NCI-H748 (cell line): ENCODE results near the gene NOXO1.

ENCODE experiments used
- DNase-seq: peaks from one replicate; lab custom pipeline; 2025; ENCODE audit not compliant: unreplicated experiment; lab: John Stamatoyannopoulos, UW

The NOXO1 gene, protein sequence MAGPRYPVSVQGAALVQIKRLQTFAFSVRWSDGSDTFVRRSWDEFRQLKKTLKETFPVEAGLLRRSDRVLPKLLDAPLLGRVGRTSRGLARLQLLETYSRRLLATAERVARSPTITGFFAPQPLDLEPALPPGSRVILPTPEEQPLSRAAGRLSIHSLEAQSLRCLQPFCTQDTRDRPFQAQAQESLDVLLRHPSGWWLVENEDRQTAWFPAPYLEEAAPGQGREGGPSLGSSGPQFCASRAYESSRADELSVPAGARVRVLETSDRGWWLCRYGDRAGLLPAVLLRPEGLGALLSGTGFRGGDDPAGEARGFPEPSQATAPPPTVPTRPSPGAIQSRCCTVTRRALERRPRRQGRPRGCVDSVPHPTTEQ

DNA sequence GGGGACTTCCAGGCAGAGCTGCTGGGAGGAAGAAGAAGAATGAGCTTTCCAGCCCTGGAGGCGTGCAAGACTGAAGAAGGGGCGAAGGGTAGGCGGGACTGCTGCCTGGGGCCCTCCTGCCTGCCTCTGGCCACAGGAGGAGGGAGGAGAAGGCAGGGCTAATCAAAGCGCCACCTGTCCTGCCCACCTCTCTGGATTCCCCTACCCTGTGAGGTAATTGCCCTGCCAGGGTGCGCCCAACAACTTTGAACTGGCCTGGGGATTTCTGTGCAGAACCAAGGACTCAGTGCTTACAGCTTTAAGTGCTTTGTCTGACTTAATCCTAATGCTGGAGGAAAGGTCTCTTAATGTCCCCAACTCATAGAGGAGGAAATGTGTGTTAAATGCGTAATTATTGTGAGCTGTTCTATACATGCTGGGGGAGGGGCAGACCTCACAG, at the start of gene NOXO1:
Gene NOXO1 (minus strand): TSS at position 72 of the 439 bp plus-strand sequence. CDS start 290 bp downstream, outside the sequence.
- no peak for DNase-seq

DNA sequence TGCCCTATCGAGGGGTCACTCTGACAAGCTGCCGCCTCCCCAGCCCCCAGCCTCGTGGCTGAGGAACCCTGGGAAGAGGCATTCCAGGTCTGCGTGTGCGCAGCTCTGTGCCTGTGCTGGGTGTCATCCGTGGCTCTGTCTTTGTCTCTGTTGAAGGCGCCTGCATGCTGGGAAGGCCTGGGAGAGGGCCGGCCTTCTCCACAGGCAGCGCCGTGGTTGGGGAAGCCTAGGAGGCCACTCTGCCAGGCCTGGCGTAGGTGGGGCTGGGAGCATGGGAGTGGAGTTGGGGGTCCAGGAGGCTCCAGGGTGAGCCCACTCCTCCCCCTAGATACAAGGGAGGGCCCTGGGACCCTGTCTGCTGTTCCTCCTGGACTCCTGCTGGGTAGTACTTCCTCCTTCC, 48.8 kb upstream of the NOXO1 start:
- no peak for DNase-seq

DNA sequence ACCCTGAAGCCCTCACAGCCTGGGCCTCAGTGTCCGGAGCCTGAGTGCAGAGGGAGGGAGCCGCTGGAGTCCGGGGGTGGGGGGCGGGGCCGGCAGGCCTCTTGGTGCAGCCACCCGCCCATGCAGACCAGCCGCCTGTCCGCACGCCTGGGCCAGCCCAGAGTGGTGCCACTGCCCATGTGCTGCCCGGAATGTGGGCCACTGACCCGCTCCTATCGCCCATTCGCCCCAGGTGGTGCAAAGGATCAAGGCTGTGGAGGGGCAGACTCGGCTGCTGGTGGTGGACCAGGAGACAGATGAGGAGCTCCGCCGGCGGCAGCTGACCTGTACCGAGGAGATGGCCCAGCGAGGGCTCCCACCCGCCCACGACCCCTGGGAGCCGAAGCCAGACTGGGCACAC, 48.1 kb upstream of the NOXO1 start:
- DNase-seq = no peak

DNA sequence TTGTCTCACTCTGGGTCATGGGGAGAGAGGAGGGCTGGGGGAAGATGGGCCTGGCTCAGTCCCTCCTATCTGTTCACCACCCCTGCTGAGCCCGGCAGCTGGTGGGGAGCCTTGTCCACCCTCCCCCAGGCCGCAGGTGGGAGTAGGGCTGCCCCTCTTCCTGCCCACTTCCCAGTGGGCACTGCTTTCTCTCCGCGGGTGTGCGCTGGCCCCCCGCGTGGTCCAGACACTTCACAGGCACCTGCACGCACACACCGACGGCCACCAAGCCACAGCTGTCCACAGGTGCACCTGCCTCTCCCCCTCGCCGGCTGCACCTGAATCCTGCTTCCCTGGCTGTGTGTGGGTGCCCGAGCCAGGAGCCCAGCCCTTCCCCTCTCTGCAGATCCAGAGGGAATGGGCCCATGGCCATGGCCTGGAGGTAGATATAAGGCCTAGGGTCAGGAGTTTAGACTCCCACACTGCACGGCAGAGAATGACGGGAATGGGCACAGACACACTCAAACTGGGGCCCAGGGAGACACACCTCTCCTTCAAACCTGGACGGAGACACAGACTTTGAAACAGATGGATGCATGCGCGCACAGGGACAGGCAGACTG, 47.5 kb upstream of the NOXO1 start:
- DNase-seq = no peak

DNA sequence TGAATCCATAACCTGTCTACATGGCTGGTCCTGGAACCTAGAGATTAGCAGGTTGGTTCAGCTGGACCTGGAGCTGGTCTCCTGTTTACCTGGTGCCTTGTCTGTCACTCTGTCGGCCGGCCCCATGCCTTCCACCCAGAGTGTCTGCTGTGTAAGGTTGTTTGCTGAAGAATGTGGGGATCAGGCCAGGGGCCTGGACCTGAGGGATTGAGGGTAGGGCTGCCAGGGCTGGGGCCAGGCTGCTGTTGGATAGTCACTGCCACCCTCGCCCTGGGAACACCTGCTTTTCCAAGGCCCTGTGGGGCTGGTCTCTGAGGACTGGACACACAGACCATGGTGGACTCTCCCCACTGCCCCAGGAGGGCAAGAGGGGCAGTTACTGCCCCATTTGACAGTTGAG, 46.9 kb upstream of the NOXO1 start:
- no peak for DNase-seq

DNA sequence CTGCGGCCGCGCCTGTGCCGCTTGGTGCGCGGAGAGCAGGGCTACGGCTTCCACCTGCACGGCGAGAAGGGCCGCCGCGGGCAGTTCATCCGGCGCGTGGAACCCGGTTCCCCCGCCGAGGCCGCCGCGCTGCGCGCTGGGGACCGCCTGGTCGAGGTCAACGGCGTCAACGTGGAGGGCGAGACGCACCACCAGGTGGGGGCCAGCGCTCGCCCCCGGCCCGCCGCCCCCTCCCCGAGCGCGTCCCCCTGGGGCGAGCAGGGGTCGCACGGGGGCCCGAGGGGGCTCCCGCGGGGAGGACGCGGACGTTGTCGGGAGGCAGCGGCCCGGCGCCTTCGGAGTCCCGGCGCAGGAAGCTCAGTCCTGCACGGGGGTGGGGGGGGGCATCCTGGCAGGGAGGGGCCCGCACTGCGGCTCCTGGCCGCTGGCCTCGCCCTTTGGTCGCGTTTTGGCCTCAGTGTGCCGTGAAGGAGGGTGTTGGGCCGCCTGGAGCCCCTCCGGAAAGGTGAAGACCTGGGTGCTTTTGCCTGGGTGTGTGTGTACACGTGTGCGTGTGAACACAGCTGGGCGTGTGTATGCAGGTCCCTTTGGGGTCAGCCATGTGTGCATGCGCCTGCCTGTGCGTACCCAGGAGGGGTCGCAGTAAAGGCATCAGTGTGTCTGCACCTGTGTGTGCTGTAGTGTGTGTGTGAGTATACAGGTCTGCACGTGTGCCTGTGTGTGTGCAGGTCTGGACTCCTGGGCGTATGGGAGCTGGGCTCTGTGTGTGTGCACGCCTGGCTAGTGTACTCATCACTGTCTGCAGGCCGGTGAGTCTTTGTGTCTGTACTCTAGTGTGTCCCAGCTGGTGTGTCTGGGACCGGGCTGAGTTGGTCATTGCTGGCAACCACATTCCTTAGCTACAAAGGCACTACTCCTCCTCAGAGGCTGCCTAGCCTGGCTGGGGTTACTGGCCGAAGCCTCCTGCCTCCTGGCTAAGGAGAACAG, 46.0 kb upstream of the NOXO1 start:
- DNase-seq = peak; percentile 42

DNA sequence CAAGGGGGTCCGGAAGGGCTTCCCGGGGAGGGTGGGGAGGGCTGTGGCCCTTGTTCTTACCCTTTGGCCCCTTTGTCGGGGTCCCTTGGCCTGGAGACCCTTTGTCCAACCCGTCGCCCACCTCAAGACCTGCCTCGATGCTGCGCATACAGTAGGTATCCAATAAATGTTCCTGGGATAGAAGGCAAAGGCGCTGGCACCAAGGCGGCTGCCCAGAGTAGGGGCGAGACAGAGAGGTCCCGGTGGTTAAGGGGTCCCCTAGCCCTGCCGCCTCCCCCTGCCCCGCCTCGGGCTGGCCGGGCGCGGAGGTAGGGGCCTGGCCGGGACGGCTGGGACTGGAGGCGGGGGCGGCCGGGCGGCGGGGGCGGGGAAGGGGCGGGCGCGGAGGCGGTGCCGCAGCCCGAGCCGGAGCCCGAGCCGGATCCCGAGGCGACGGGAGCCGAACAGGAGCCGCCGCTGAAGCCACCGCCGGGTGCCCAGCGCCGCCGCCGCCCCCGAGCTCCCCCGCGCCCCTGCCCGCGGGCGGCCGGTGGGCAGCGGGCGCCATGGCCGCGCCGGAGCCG, 45.3 kb upstream of the NOXO1 start, which contains the start of gene NHERF2:
Gene NHERF2 (plus strand): TSS at position 442 of the 563 bp plus-strand sequence. CDS start 104 bp downstream, at position 546.
- peak; percentile 42 for DNase-seq

DNA sequence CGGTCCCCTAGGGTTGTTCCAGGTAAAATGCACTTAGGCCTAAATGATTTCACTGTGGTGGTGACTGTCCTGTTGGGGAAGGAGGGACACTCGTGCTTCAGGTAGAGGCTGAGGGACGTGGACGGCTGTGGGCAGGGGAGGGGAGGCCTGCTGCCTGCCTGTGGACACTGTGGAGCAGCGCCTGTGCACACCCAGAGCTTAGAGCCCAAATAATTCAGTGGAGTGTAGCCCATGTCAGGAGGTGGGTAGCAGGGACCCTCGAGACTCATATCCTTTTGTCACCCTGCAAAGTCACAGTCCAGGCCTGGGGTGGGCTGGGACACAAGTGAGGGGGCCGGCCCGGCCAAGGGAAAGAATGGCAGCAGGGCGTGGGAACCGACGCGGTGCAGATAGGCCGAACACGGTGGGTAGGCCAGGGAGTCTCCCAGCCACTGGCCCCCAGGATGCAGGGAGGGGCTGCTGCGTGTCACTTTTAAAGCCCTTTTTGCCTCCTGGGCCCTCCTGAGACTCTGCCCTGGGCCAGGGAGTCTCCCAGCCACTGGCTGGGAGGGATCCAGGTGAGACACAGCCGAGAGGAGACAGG, 44.7 kb upstream of the NOXO1 start:
- DNase-seq = no peak

DNA sequence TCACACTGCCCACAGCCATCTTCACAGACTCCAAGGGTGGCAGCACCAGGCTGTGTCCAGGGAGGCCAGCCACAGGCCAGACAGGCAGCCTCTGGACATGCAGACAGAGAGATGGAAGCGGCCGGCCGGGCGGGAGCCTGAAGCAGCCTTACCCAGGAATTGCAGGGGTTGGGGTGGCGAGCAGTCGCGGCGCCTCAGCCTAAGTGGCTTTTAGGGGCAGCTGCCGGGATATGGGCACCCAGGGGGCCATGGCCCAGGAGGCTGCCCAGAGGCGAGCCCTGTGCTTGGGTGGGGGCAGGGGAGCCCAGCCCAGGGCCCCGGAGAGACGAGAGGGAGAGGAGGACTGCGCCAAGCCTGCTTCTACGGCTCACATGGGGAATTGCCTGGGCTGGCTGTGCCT, 44.0 kb upstream of the NOXO1 start:
- no peak for DNase-seq

DNA sequence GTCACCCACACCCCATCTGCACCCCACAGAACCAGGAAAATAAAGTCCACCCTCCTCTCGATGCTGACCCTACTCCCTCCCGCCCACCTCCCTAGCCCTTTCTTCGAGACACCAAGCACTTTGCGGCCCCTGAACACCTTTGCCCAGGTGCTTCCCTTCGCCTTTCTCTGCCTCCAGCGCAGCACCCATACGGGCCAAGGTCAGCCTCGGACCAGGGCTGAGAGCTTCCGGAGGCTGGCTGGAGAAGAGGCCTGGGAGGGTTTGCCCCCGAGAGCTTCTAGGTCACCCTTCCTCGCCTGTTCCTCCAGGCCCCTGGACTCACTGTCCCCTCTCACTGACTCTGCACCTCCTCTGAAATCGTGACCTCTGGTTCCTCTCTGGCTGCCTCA, 42.8 kb upstream of the NOXO1 start:
- no peak for DNase-seq

DNA sequence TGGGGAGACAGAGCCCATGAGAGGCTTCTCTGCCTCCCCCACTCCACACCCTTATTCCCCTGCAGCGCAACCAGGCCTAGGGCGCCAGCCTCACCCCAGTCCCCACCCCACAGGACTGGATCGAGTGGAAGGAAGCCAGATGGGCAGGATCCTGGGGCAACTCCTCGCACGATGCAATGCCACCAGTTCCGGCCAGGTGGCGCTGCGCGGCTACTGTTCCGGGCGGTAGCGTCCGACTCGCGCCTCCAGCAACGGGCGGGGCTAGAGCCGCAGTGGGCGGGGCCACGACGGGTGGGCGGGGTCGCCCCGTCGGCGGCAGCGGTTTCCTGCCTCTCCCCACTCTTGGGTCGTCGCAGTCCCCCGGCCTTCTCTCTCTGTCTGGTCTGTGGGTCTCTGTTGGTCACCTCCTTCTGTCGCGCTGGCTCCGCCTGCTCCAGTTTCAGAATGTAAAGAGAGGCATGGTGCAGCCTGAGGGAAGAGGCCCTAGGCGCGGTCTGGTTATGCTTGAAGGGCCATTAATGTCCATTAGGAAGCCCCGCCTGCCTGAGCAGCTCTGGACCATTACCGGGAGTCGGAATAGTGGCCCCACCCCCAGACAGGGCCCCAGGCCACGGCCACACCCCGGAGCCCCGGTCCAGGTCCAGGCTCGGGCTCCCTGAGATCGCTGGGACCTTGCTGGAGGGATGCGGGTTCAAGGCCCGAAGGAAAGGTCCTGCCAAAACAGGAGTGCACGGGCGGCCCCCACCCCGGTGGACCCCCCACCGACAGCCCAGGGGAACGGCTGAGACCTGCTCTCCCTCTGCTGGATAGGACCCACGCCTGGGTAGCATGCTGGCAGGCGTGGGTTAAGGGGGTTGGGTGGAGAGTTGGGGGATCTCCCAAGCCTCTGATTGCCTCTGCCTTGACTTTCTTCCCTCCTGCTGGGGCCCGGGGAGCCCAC, 42.1 kb upstream of the NOXO1 start:
- DNase-seq = peak; percentile 81

DNA sequence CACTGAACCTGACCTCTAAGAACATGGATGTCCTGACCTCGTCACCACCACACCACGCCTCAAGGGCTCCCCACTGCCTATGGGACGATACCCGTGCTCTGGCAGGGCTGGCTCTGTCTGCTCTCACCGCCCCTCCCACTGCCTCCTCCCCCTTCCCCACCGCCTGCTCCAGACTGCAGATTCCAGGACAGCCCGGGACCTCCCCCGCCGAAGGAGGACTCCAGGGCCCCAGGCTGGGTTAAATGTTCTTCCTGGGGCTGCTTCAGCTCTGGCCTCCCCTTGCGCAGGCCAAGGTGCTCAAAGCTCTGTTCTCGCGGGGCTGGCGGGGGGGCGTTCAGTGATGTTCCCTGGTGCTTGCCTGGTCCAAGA, 41.4 kb upstream of the NOXO1 start:
- DNase-seq = no peak

DNA sequence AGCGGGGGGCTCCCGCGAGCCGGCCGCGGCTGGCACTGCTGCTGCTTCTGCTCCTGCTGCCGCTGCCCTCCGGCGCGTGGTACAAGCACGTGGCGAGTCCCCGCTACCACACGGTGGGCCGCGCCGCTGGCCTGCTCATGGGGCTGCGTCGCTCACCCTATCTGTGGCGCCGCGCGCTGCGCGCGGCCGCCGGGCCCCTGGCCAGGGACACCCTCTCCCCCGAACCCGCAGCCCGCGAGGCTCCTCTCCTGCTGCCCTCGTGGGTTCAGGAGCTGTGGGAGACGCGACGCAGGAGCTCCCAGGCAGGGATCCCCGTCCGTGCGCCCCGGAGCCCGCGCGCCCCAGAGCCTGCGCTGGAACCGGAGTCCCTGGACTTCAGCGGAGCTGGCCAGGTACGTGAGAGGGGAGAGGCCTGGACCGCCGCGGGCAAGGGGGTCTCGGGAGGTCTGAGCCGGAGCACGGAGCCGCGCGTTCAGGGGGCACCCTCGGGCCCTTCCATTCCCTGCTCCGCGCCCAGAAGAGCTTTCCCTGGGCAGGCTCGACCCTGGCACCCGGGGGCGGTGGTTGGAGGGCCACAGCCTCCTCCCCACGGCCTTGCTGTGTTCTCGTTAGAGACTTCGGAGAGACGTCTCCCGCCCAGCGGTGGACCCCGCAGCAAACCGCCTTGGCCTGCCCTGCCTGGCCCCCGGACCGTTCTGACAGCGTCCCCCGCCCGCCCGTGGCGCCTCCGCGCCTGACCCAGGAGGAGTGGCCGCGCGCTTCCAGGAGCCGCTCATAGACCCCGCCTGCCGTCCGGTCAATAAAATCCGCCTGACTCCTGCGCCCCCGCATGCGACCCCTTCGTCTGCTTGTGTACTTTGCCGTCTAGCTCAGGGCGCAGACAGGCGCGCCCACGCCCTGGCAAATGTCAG, 38.9 kb upstream of the NOXO1 start:
- DNase-seq = peak; percentile 26

DNA sequence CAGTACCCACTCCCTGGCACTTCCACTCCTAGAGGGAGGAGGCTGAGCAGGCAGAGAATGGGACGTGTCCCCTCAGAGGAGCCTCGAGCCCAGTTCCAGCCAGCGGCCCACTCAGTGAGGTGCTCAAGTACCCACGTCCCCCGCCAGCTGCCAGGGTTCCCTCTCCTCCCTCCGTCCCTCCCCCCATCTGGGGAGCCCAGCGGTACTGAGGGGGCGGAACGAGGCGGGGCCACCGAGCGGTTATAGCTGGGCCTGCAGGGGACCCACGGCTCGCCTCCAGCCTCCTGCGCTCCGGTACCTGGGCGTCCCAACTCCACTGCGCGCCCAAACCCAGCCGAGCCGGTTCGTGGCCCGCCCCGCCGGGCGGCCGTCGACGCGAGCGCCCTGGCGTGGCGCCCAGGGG, 38.2 kb upstream of the NOXO1 start, which contains the start of gene NPW:
Gene NPW (plus strand): TSS at position 268 of the 403 bp plus-strand sequence.
- peak; percentile 28 for DNase-seq

DNA sequence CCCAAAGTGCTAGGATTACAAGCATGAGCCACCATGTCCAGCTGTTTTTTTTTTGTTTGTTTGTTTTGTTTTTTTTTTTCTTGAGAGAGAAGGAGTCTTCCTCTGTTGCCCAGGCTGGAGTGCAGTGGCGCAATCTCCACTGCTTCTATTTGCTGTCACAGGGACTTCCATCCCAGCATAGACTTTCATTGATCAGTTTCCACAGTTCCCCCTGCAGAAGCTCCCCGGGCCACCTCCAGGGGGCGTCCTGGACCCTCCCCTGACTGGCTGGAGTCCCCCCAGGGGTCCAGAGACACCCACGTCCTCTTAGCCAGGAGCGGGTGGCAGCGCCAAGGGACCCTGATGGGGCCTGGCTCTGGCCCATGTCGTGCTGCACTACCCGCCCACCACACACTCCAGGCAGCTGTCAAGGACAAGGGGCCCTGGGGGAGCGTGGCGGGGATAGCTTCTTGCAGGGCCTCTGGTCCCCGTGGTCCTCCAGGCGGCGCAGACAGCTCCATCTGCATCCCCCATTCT, 35.2 kb upstream of the NOXO1 start:
- peak; percentile 4 for DNase-seq

DNA sequence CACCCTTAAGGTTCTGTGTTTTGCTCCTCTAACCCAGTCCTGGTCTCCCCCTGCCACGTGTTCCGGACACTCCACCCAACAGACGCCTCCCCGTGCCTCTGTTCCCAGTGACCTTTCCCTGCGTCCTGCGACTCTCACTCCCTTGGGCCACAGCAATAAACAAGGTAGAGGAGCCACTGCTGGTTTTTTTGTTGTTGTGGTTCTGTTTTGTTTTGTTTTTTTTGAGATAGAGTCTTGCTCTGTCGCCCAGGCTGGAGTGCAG, 34.6 kb upstream of the NOXO1 start:
- no peak for DNase-seq

DNA sequence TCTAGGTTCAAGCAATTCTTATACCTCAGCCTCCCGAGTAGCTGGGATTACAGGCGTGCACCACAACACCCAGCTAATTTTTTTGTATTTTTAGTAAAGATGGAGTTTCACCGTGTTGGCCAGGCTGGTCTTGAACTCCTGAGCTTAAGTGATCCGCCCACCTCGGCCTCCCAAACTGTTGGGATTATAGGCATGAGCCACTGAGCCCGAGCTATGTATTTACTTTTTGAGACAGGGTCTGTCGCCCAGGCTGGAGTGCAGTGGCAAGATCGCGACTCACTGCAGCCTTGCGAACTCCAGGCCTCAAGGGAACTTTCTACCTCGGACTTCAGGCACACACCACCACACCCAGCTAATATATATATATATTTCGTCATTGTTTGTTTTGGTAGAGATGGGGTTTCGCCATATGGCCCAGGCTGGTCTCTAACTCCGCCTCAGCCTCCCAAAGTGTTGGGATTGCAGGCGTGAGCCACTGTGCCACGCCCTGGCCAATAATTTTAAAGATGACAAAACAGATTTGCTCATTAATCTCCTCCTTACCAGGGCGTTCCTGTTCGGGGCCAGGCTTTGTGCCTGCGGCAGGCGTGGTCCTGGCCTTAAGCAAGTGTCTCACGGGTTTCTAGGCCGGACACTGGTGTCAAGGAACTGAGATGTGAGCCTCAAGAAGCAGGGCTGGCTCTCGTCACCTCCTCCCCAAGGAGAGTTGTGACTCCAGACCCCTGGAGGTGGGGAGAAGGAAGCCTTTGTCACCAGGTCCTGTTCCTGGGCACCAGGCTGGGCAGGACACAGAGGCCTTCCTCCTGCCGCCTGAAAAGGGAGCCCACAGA, 34.1 kb upstream of the NOXO1 start:
- no peak for DNase-seq

DNA sequence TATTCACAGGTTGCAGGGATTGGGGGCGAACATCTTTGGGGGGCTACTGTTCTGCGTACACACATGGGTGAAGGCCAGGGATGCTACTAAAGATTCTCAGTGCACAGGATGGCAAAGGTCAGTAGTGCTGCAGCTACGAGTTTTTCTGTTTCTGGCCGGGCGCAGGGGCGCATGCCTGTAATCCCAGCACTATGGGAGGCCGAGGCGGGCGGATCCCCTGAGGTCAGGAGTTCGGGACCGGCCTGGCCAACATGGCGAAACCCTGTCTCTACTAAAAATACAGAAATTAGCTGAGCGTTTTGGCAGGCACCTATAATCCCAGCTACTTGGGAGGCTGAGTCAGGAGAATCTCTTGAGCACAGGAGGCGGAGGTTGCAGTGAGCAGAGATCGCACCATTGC, 32.3 kb upstream of the NOXO1 start:
- DNase-seq = no peak
